ENCODE measurements around the gene ANKS6. TPM values are rescaled to one million over a fixed set of nuclear protein-coding genes. Genes with fewer than 3 reads are reported as not detected.
A peak's percentile ranks its signal among the peaks of the same experiment; 100 is the strongest.

The ANKS6 gene
- total and polyA plus RNA-seq, 10 of the 15 experiments (the other 5 are each of a cell fraction or from before 2014, with no cell fraction given): 2.0 to 16.2 (median 6.1) TPM

- WGBS (ENCODE audit: insufficient coverage, insufficient replicate concordance, low lambda C conversion rate, missing lambda C conversion rate): 66% methylated on average over 4 of the region's 4 CpGs
- intact Hi-C loops (cut with micrococcal nuclease; ENCODE audit: unreplicated experiment): no loop called here
- ChIA-PET POLR2A (no interaction called here), RAD21 (ENCODE audit: unreplicated experiment) (interaction anchor here (0.5 kb wide), 1 partner anchor 540 kb away, joined by 3 read pairs; no protein-coding TSS in a partner anchor), SMC1A (ENCODE audit: uncharacterized antibody, unreplicated experiment) (no interaction called here), CTCF (interaction anchor here (1.1 kb wide), 1 partner anchor 39 kb away, joined by 3 read pairs; no protein-coding TSS in a partner anchor)
- Histone ChIP-seq H3K27ac (ENCODE audit: control insufficient read depth, insufficient read depth) (no peak overlapping the region), H3K36me3 (ENCODE audit: control insufficient read depth in 2 of 2, insufficient read depth in 2 of 2, low read length in 1 of 2) (no peaks in the 10 kb centered on the region), H3K4me2 (ENCODE audit: control insufficient read depth, insufficient read depth) (no peak overlapping the region), H3K4me1 (ENCODE audit: control insufficient read depth, insufficient read depth, low read length) (no peaks in the 10 kb centered on the region; the same call in 1 of the 2 replicates), H3K9me3 (replicated peaks; ENCODE audit: control insufficient read depth, insufficient read depth, low read length) (peaks cover 2% of the 10 kb centered on the region; the same call in 2 of the 3 replicates), H3K79me2 (ENCODE audit: control insufficient read depth, insufficient read depth, low read length) (no peaks in the 10 kb centered on the region), H4K20me1 (ENCODE audit: control insufficient read depth, insufficient read depth) (no peaks in the 10 kb centered on the region), H3K9ac (ENCODE audit: control insufficient read depth, insufficient read depth, low read length) (no peak overlapping the region), H3K4me3 (no peak overlapping the region), H3K27me3 (replicated peaks in 1 of 2; ENCODE audit: control insufficient read depth in 2 of 2, insufficient read depth in 2 of 2, low read length in 1 of 2) (peaks cover 0 to 2% of the 10 kb centered on the region in 2 experiments; a peak in 1 of 4 replicates), H2AFZ (ENCODE audit: control insufficient read depth, low read depth, low read length) (no peak overlapping the region)
- FAIRE-seq (no peak), ATAC-seq (no peak), DNase-seq (ENCODE audit: low read depth, low spot score) (no peak)
- in situ Hi-C loops (cut with MboI): loop anchor here (25.0 kb wide), 1 partner anchor 735 kb away; the partner anchor contains the start of gene NANS
- TF ChIP-seq FOXK2 (IDR thresholded peaks at IDR 0.05) (no peak), SIN3A (IDR thresholded peaks at IDR 0.05; ENCODE audit: low read depth, low read length) (no peak), BCL11A (IDR thresholded peaks at IDR 0.05; ENCODE audit: low read depth, low read length) (no peak), CBX3 (IDR thresholded peaks at IDR 0.05; ENCODE audit: borderline replicate concordance, low read depth) (no peak)
- BruUV-seq (replicated peaks): no TSS peak
Measured at GRCh38 chr9:98797491-98797890, 1.1 kb upstream of the ANKS6 start.

GRCh38 chr9:98795970-98796363 lies 388 bp downstream of the ANKS6 start:
- FAIRE-seq: no peak
- CTCF ChIA-PET: interaction anchor here (1.3 kb wide), 1 partner anchor 12 kb away, joined by 3 read pairs; the partner anchor contains the start of gene GALNT12

More at GRCh38 chr9:98795970-98796363, 388 bp downstream of the ANKS6 start:
- DNase-seq (ENCODE audit: low read depth, low spot score): no peak
- RAD21 ChIA-PET (ENCODE audit: unreplicated experiment): no interaction called here
- POLR2A ChIA-PET: no interaction called here
- peaks cover 2% of the 10 kb centered on the region; the same call in 1 of the 2 replicates for H3K4me1 ChIP-seq (ENCODE audit: control insufficient read depth, insufficient read depth, low read length)
- intact Hi-C loops (cut with micrococcal nuclease; ENCODE audit: unreplicated experiment) (no loop called here), in situ Hi-C loops (cut with MboI) (loop anchor here (25.0 kb wide), 1 partner anchor 734 kb away; the partner anchor contains the start of gene NANS)
- peak; percentile 25 for ATAC-seq
- no peak overlapping the region for H2AFZ ChIP-seq (ENCODE audit: control insufficient read depth, low read depth, low read length)
- no peaks in the 10 kb centered on the region for H3K79me2 ChIP-seq (ENCODE audit: control insufficient read depth, insufficient read depth, low read length)
- H3K4me2 ChIP-seq (ENCODE audit: control insufficient read depth, insufficient read depth): peak overlapping the region; percentile 69
- SMC1A ChIA-PET (ENCODE audit: uncharacterized antibody, unreplicated experiment): no interaction called here
- WGBS (ENCODE audit: insufficient coverage, insufficient replicate concordance, low lambda C conversion rate, missing lambda C conversion rate): under 1% methylated on average over 32 of the region's 48 CpGs
- H3K36me3 ChIP-seq (ENCODE audit: control insufficient read depth in 2 of 2, insufficient read depth in 2 of 2, low read length in 1 of 2): no peaks in the 10 kb centered on the region
- peak overlapping the region; percentile 12; the same call in 1 of the 2 replicates for H3K9ac ChIP-seq (ENCODE audit: control insufficient read depth, insufficient read depth, low read length)
- TF ChIP-seq SRF (IDR thresholded peaks at IDR 0.05; ENCODE audit: low read depth in 2 of 2, low read length in 2 of 2) (no peak), GATAD2B (conservative IDR thresholded peaks at IDR 0.05; ENCODE audit: low read depth) (0 out of 2 replicates have a peak, but pooled peaks have one; percentile 22)
- peaks cover 0 to 2% of the 10 kb centered on the region in 2 experiments; a peak in 1 of 4 replicates for H3K27me3 ChIP-seq (replicated peaks in 1 of 2; ENCODE audit: control insufficient read depth in 2 of 2, insufficient read depth in 2 of 2, low read length in 1 of 2)
- no peak overlapping the region for H3K27ac ChIP-seq (ENCODE audit: control insufficient read depth, insufficient read depth)
- peak overlapping the region; percentile 61 for H3K4me3 ChIP-seq
- H4K20me1 ChIP-seq (ENCODE audit: control insufficient read depth, insufficient read depth): no peaks in the 10 kb centered on the region
- BruUV-seq (replicated peaks): no TSS peak
- H3K9me3 ChIP-seq (replicated peaks; ENCODE audit: control insufficient read depth, insufficient read depth, low read length): peaks cover 2% of the 10 kb centered on the region; the same call in 2 of the 3 replicates
